WTC11 (cell line): ENCODE data around the gene GREB1. TPM values are rescaled to one million over a fixed set of nuclear protein-coding genes. Genes with fewer than 3 reads are reported as not detected.

Source experiments
- ATAC-seq: fragments of 200-7000 bp; cut with Tn5 transposase; 2 replicates; pipeline ENCODE4 v1.10.0; 2021; ENCODE audit warnings: mild to moderate bottlenecking, moderate library complexity
- CTCF ChIA-PET: fragments of 300-600 bp; sonication (Branson Sonifier 250); formaldehyde crosslinking; loops from one replicate; lab custom pipeline; 2021; ENCODE audit warnings: antibody characterized with exemption; lab: Charles Lee
- POLR2A ChIA-PET: fragments of 350-600 bp; sonication (Branson Sonifier 250); formaldehyde crosslinking; loops from one replicate; lab custom pipeline; 2021; ENCODE audit warnings: antibody characterized with exemption; lab: Charles Lee
- DNase-seq: peaks from one replicate; pipeline ENCODE4 v3.0.0; 2021; ENCODE audit warnings: low spot score
- H3K27ac Mint-ChIP-seq: 2 replicates; pipeline ENCODE4 v1.8.0; 2021; ENCODE audit warnings: mixed read lengths
- H3K27me3 Mint-ChIP-seq: 2 replicates; pipeline ENCODE4 v1.8.0; 2021; ENCODE audit warnings: low read depth, mild to moderate bottlenecking, moderate library complexity, mixed read lengths
- H3K36me3 Mint-ChIP-seq: 2 replicates; pipeline ENCODE4 v1.8.0; 2021; ENCODE audit warnings: mixed read lengths
- H3K4me1 Mint-ChIP-seq: 2 replicates; pipeline ENCODE4 v1.8.0; 2022; ENCODE audit warnings: mixed read lengths
- H3K4me3 Mint-ChIP-seq: 2 replicates; pipeline ENCODE4 v1.8.0; 2021; ENCODE audit warnings: mild to moderate bottlenecking, moderate library complexity, mixed read lengths
- H3K9me3 Mint-ChIP-seq: 2 replicates; pipeline ENCODE4 v1.8.0; 2021; ENCODE audit warnings: mixed read lengths
- ETV6 ChIP-seq: sonication (generic); formaldehyde crosslinking; IDR thresholded peaks from 2 replicates; pipeline ENCODE4 v1.8.1; 2022; ENCODE audit warnings: mild to moderate bottlenecking, missing genetic modification reagents
- FOXJ3 ChIP-seq: sonication (generic); formaldehyde crosslinking; IDR thresholded peaks from 2 replicates; pipeline ENCODE4 v1.9.0; 2021; ENCODE audit warnings: missing genetic modification reagents, mild to moderate bottlenecking, borderline replicate concordance
- JUN ChIP-seq: sonication (generic); formaldehyde crosslinking; IDR thresholded peaks from 2 replicates; pipeline ENCODE4 v1.8.0; 2023; ENCODE audit warnings: mild to moderate bottlenecking, missing genetic modification reagents
- NFYB ChIP-seq: sonication (generic); formaldehyde crosslinking; conservative IDR thresholded peaks from 2 replicates; pipeline ENCODE4 v1.8.0; 2022; ENCODE audit warnings: low read depth, missing genetic modification reagents
- PRRX2 ChIP-seq: fragments of 250-450 bp; sonication (Bioruptor Pico); IDR thresholded peaks from 2 replicates; pipeline ENCODE4 v1.8.0; 2021; ENCODE audit warnings: mild to moderate bottlenecking
- SP1 ChIP-seq: sonication (generic); formaldehyde crosslinking; conservative IDR thresholded peaks from 2 replicates; pipeline ENCODE4 v1.8.1; 2022; ENCODE audit warnings: missing genetic modification reagents
- ZNF219 ChIP-seq: sonication (generic); formaldehyde crosslinking; IDR thresholded peaks from 2 replicates; pipeline ENCODE4 v1.8.0; 2023; ENCODE audit warnings: missing genetic modification reagents, mild to moderate bottlenecking, borderline replicate concordance
- ZNF263 ChIP-seq: sonication (generic); formaldehyde crosslinking; IDR thresholded peaks from 2 replicates; pipeline ENCODE4 v1.8.1; 2022; ENCODE audit warnings: low read depth, mild to moderate bottlenecking, moderate library complexity, missing genetic modification reagents
- total RNA-seq: library from RNA; stranded (reverse); gene quantifications from 3 replicates; pipeline ENCODE4 v1.2.3, GENCODE V29; 2021
- TF ChIP-seq, protein P1 (sequence below): sonication (generic); formaldehyde crosslinking; IDR thresholded peaks from 2 replicates; pipeline ENCODE4 v1.8.0; 2023; ENCODE audit warnings: missing genetic modification reagents, mild to moderate bottlenecking, borderline replicate concordance
- TF ChIP-seq, protein P2 (sequence below): fragments of 250-450 bp; sonication (Bioruptor Pico); IDR thresholded peaks from 2 replicates; pipeline ENCODE4 v1.8.0; 2021; ENCODE audit warnings: mild to moderate bottlenecking
- TF ChIP-seq, protein P3 (sequence below): sonication (generic); formaldehyde crosslinking; IDR thresholded peaks from 2 replicates; pipeline ENCODE4 v1.8.1; 2023; ENCODE audit warnings: mild to moderate bottlenecking, missing genetic modification reagents, moderate library complexity
- TF ChIP-seq, protein P4 (sequence below): sonication (generic); formaldehyde crosslinking; conservative IDR thresholded peaks from 2 replicates; pipeline ENCODE4 v1.8.1; 2023; ENCODE audit warnings: mild to moderate bottlenecking, low read depth, missing genetic modification reagents, moderate library complexity
- TF ChIP-seq, protein P5 (sequence below): fragments of 250-450 bp; sonication (Bioruptor Pico); IDR thresholded peaks from 2 replicates; pipeline ENCODE4 v1.9.0; 2021; ENCODE audit warnings: mild to moderate bottlenecking

GREB1 gene
- total RNA-seq, 1 experiment from 2014 or later, result 35.7 TPM

DNA sequence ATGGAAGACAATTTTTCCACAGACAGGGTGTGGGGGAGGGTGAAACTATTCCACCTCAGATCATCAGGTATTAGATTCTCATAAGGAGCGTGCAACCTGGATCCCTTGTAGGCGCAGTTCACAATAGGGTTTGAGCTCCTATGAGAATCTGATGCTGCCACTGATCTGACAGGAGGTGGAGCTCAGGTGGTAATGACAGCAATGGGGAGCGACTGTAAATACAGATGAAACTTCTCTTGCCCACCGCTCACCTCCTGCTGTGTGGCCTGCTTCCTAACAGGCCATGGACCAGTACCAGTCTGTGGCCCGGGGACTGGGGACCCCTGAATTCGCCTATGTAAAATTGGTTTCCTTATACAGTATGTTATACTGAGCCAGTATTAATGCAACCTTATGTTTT lies 40.6 kb upstream of the GREB1 start:
- CTCF ChIA-PET, result interaction anchor here (1.0 to 1.5 kb wide), 4 partner anchors 16 to 361 kb away, joined by 3 to 7 read pairs (median 4); partner anchors contain the start of gene GREB1
- ATAC-seq, result no peak
- no peak overlapping the region for H3K4me3 Mint-ChIP-seq
- no peak overlapping the region for H3K27ac Mint-ChIP-seq
- TF ChIP-seq, protein P1, sequence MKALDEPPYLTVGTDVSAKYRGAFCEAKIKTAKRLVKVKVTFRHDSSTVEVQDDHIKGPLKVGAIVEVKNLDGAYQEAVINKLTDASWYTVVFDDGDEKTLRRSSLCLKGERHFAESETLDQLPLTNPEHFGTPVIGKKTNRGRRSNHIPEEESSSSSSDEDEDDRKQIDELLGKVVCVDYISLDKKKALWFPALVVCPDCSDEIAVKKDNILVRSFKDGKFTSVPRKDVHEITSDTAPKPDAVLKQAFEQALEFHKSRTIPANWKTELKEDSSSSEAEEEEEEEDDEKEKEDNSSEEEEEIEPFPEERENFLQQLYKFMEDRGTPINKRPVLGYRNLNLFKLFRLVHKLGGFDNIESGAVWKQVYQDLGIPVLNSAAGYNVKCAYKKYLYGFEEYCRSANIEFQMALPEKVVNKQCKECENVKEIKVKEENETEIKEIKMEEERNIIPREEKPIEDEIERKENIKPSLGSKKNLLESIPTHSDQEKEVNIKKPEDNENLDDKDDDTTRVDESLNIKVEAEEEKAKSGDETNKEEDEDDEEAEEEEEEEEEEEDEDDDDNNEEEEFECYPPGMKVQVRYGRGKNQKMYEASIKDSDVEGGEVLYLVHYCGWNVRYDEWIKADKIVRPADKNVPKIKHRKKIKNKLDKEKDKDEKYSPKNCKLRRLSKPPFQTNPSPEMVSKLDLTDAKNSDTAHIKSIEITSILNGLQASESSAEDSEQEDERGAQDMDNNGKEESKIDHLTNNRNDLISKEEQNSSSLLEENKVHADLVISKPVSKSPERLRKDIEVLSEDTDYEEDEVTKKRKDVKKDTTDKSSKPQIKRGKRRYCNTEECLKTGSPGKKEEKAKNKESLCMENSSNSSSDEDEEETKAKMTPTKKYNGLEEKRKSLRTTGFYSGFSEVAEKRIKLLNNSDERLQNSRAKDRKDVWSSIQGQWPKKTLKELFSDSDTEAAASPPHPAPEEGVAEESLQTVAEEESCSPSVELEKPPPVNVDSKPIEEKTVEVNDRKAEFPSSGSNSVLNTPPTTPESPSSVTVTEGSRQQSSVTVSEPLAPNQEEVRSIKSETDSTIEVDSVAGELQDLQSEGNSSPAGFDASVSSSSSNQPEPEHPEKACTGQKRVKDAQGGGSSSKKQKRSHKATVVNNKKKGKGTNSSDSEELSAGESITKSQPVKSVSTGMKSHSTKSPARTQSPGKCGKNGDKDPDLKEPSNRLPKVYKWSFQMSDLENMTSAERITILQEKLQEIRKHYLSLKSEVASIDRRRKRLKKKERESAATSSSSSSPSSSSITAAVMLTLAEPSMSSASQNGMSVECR (CRISPR knock-in tag), result no peak
- TF ChIP-seq ETV6 (CRISPR knock-in tag), result no peak
- no peak for TF ChIP-seq NFYB (CRISPR knock-in tag)
- no peak for DNase-seq
- peaks cover 17% of the 10 kb centered on the region for H3K9me3 Mint-ChIP-seq
- peaks cover 13% of the 10 kb centered on the region for H3K36me3 Mint-ChIP-seq
- H3K4me1 Mint-ChIP-seq, result peaks cover 45% of the 10 kb centered on the region
- POLR2A ChIA-PET, result no interaction called here
- H3K27me3 Mint-ChIP-seq, result no peaks in the 10 kb centered on the region

DNA sequence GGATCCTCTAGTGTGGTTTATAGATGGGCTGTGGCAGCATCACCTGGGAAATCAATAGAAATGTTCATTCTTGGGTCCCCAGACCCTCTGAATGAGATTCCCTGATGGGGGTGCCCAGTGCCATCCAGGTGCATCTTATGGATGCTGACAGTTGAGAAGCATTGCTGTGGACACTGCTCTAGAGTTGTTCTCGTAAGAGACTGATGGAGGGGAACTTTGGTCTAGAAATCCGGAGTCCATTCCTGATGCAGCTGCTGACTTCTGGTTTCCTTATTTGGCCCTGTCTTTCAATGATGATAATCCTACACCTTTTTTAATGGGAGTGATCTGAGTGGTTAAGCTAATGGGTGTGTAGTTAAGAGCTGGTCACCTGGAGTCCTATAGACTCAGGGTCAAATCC lies 39.5 kb upstream of the GREB1 start:
- no peak for DNase-seq
- CTCF ChIA-PET, result no interaction called here
- Mint-ChIP-seq H3K27ac (no peak overlapping the region), H3K9me3 (peaks cover 17% of the 10 kb centered on the region), H3K4me3 (no peak overlapping the region), H3K36me3 (peaks cover 13% of the 10 kb centered on the region), H3K27me3 (no peaks in the 10 kb centered on the region), H3K4me1 (peaks cover 54% of the 10 kb centered on the region)
- TF ChIP-seq FOXJ3 (CRISPR knock-in tag) (no peak), SP1 (CRISPR knock-in tag) (no peak), PRRX2 (CRISPR knock-in tag) (no peak), ZNF263 (no peak), ZNF219 (CRISPR knock-in tag) (no peak), JUN (CRISPR knock-in tag) (no peak), ETV6 (CRISPR knock-in tag) (no peak)
- TF ChIP-seq, protein P2, sequence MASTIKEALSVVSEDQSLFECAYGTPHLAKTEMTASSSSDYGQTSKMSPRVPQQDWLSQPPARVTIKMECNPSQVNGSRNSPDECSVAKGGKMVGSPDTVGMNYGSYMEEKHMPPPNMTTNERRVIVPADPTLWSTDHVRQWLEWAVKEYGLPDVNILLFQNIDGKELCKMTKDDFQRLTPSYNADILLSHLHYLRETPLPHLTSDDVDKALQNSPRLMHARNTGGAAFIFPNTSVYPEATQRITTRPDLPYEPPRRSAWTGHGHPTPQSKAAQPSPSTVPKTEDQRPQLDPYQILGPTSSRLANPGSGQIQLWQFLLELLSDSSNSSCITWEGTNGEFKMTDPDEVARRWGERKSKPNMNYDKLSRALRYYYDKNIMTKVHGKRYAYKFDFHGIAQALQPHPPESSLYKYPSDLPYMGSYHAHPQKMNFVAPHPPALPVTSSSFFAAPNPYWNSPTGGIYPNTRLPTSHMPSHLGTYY (CRISPR knock-in tag), result no peak
- TF ChIP-seq, protein P3, sequence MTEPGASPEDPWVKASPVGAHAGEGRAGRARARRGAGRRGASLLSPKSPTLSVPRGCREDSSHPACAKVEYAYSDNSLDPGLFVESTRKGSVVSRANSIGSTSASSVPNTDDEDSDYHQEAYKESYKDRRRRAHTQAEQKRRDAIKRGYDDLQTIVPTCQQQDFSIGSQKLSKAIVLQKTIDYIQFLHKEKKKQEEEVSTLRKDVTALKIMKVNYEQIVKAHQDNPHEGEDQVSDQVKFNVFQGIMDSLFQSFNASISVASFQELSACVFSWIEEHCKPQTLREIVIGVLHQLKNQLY (CRISPR knock-in tag), result no peak
- TF ChIP-seq, protein P4, sequence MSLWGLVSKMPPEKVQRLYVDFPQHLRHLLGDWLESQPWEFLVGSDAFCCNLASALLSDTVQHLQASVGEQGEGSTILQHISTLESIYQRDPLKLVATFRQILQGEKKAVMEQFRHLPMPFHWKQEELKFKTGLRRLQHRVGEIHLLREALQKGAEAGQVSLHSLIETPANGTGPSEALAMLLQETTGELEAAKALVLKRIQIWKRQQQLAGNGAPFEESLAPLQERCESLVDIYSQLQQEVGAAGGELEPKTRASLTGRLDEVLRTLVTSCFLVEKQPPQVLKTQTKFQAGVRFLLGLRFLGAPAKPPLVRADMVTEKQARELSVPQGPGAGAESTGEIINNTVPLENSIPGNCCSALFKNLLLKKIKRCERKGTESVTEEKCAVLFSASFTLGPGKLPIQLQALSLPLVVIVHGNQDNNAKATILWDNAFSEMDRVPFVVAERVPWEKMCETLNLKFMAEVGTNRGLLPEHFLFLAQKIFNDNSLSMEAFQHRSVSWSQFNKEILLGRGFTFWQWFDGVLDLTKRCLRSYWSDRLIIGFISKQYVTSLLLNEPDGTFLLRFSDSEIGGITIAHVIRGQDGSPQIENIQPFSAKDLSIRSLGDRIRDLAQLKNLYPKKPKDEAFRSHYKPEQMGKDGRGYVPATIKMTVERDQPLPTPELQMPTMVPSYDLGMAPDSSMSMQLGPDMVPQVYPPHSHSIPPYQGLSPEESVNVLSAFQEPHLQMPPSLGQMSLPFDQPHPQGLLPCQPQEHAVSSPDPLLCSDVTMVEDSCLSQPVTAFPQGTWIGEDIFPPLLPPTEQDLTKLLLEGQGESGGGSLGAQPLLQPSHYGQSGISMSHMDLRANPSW (CRISPR knock-in tag), result no peak
- TF ChIP-seq, protein P5, sequence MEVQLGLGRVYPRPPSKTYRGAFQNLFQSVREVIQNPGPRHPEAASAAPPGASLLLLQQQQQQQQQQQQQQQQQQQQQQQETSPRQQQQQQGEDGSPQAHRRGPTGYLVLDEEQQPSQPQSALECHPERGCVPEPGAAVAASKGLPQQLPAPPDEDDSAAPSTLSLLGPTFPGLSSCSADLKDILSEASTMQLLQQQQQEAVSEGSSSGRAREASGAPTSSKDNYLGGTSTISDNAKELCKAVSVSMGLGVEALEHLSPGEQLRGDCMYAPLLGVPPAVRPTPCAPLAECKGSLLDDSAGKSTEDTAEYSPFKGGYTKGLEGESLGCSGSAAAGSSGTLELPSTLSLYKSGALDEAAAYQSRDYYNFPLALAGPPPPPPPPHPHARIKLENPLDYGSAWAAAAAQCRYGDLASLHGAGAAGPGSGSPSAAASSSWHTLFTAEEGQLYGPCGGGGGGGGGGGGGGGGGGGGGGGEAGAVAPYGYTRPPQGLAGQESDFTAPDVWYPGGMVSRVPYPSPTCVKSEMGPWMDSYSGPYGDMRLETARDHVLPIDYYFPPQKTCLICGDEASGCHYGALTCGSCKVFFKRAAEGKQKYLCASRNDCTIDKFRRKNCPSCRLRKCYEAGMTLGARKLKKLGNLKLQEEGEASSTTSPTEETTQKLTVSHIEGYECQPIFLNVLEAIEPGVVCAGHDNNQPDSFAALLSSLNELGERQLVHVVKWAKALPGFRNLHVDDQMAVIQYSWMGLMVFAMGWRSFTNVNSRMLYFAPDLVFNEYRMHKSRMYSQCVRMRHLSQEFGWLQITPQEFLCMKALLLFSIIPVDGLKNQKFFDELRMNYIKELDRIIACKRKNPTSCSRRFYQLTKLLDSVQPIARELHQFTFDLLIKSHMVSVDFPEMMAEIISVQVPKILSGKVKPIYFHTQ (CRISPR knock-in tag), result no peak
- POLR2A ChIA-PET, result no interaction called here
- ATAC-seq, result no peak
